GM13977 (cell line): ENCODE data around the gene XPNPEP2.

Source experiments
- DNase-seq: peaks from one replicate; pipeline ENCODE4 v3.0.0; 2012; ENCODE audit warnings: low spot score
- CTCF ChIP-seq: IDR thresholded peaks from 2 replicates; pipeline ENCODE4 v1.5.1; 2012; ENCODE audit warnings: mild to moderate bottlenecking, control low read depth; ENCODE audit not compliant: insufficient read depth; ENCODE audit errors: extremely low read depth, missing control alignments
- in situ Hi-C: fragments of 300-500 bp; cut with MboI; formaldehyde crosslinking; loops from one replicate; pipeline ENCODE4 v1.12.0; 2022; ENCODE audit warnings: low sequenced_read_pairs, low pct_unique_long_range_greater_than_20kb, mixed read lengths, inconsistent platforms; ENCODE audit not compliant: unreplicated experiment

The XPNPEP2 gene

GRCh38 chrX:129818123-129818522 lies 79.3 kb downstream of the XPNPEP2 start:
- TF ChIP-seq CTCF = no peak
- DNase-seq = no peak
- in situ Hi-C loops = no loop called here
